Ammon's horn (tissue), 1 donor: Measurements from ENCODE around the gene UCKL1.
"Not testable (repeated sequence)": the region's sequence is repeated elsewhere in the genome, so short reads cannot be mapped to it uniquely, and the experiment has no call there.

Source experiments
- DNase-seq: peaks from one replicate; pipeline ENCODE4 v3.0.0-alpha.2; 2016; ENCODE audit warnings: low spot score

Gene UCKL1

GRCh38 chr20:63942969-63943807 is 13.0 kb downstream of the UCKL1 start:
- no peak for DNase-seq

- DNase-seq: no peak
Observed at GRCh38 chr20:63942250-63942951, 13.8 kb downstream of the UCKL1 start.

DNA sequence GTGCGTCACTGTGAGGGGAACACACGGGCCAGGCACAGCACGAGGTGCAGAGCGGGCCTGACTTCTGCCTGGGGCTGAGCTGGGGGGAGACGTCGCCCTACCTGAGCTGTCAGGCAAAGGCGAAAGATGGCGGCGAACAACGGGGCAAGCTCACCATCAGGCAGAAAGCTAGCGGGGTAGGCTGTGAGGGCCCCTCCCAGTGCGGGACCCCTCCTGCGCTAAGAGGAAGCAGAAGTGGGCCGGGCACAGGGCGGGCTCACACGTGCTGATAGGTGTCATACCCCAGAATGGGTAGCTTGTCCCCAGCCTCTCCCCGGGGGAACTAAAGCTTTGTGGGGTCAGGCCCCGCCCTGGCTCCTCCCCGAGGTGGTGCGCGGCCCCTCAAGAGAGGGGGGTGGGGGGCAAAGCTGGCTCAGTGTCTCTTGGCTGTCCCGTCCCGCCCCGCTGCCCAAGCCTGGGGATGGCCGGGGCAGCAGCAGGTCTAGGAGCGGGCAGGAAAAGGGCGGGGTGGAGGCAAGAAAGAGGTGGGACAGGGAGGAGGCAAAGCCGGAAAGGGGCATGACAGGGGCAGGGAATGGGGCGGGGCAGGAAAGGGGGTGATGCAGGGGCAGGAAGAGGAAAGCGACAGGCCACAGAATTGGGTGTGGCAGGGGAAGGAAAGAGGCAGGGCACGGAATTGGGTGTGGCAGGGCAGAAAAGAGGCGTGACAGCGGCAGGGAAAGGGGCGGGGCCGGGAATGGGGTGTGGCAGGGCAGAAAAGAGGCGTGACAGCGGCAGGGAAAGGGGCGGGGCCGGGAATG is 14.7 kb downstream of the UCKL1 start:
- no peak for DNase-seq

- DNase-seq: no peak
Observed at GRCh38 chr20:63940472-63941266, 15.5 kb downstream of the UCKL1 start.

DNA sequence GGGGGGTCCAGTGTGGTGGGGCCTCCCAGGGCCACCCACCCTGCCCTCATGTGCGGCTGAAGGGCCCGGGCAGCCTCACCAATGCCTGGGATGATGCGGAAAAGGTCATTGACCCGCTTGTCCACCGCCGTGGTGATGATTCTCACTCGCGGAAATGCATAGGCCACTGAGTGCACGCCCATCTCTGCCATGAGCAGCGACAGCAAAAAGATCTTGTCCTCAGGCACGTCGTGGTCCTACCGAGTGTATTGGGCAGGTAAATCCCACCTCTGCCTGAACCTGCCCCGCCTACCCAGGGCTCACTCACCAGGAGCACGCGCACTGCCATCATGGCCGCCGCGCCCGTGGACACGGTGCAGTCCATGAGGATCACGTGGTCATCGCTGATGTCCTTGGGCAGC is 16.1 kb downstream of the UCKL1 start:
- DNase-seq: no peak

DNA sequence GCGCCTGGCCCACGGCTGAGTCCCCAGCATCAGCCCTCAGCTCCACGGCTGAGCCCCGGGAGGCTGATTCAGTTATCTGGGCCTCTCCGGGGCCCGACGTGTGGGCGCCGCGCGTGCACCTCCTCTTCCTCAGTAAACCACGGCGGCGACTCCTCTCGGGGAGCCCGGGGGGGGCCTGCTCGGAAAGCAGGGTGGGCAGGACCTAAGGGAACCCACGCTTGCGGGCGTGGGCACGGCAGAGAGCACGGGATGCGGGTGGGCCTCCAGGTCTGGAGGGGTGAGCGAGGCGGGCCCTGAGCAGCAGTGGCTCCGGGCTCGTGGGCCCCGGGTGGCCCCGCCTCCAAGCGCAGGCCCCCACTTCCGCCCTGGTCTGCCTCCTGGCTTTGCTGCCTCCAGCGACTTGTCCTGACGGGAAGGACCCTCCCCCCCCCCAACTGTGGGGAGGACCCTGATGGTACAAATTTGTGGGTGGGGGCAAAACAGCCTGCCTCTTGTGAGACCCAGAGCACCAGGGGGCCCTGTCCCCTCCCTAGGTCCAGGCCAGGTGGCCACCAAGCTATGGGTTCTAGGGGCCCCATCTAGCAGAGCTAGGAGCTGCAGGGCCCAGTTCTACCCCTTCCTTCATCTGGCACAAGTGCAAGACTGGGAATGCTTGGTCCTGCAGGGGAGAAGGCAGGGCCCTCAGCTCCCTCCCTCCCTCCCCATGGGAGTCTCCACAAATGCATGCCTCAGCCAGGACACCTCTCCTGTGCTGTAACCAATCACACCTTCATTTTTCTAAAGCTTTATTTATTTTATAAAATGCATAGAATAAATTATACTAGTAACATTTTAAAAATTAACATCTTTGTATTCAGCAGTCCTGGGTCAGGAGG is 16.9 kb downstream of the UCKL1 start:
- no peak for DNase-seq

DNA sequence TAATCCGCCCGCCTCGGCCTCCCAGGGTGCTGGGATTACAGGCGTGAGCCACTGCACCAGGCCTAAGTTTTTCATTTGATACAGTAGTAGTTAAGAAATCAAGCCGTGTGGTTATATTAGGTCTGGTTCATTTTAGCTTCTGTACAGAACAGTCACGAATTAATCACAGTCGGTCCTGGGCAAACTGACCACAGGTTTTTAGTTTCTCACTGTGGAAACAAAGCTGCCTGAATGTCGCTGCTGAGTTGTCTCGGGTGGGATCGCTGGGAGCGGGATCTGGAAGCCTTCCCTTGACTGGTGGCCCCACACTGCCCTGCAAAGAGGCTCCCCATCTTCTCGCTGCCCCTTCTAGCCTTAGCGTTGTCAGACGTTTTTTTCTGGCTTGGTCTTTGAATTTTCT is 18.6 kb downstream of the UCKL1 start:
- no peak for DNase-seq

DNA sequence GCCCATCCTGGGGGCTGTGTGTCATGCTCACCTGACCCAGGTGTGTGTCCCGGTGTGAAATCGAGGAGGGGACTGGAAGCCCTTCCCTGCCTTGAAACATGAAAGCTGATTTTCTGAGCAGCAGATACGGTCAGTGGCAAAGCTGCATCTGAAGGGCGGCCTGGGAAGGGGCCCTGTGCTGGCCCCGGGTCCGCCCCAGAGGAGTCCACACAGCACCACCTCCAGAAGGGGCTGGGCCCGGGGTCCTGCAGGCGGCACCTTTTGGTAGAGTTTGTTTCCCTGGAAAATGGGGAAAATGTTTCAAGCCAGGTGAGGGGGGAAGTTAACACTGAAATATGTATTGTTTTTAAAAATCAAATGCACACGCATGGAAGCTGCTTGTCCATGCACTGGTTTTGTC is 20.8 kb downstream of the UCKL1 start:
- no peak for DNase-seq

- no peak for DNase-seq
Observed at GRCh38 chr20:63934271-63935068, 21.7 kb downstream of the UCKL1 start.

DNA sequence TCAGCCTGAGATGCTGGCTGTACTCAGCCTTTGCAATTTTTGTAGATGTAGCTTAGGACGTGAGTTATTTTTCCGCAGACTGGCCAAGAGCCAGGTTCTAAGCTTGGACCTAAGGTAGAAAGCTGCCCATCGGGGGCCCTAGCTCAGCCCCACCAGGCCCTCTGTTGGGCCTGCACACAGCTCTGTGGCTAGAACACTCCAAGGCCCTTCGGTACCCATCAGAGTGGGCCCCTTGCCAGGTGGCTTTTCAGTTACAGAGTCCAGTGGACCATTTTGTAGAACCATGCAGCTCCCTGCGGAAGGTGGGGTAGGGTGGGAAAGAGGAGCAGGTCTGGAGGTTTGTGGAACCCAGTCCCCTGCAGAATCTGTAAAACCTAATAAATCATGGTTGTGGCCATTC is 22.6 kb downstream of the UCKL1 start:
- DNase-seq: no peak

- DNase-seq: no peak
Observed at GRCh38 chr20:63932606-63933160, 23.5 kb downstream of the UCKL1 start.

- DNase-seq: no peak
Observed at GRCh38 chr20:63931735-63932134, 24.5 kb downstream of the UCKL1 start.

- DNase-seq: no peak
Observed at GRCh38 chr20:63930971-63931553, 25.2 kb downstream of the UCKL1 start.

- not testable (repeated sequence) for DNase-seq
Observed at GRCh38 chr20:63929473-63929883, 26.7 kb downstream of the UCKL1 start.

DNA sequence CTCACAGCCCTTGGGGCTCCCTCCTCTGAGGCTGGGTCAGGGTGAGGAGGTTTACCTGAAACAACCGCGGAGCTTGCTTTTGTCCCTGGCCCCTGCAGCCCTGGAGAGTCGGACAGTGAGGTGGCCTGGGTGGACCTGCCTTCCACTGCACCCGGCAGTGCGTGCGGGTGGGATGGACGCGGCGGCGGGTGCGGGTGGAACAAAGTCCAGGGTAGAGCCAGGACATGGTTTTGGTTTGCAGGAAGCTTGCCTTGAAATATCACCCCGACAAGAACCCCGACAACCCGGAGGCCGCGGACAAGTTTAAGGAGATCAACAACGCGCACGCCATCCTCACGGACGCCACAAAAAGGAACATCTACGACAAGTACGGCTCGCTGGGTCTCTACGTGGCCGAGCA is 27.1 kb downstream of the UCKL1 start:
- DNase-seq: no peak

DNA sequence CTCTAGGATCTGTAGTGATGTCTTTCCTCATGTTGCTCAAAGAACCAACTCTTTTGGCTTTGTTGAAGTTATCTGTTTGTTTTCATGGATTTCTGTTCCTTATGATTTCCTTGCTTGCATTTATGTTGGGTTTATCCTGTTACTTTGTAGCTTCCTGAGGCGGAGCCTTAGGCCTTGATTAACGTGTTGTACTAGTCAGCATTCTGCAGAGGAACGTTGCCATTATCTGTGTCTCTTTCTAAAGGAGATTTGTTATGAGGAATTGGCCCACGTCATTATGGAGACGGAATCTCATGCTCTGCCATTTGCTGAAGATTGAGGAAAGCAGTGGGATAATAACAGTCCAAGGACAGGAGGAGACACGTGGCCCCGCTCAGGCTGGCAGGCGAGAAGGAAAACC is 29.9 kb downstream of the UCKL1 start:
- no peak for DNase-seq

DNA sequence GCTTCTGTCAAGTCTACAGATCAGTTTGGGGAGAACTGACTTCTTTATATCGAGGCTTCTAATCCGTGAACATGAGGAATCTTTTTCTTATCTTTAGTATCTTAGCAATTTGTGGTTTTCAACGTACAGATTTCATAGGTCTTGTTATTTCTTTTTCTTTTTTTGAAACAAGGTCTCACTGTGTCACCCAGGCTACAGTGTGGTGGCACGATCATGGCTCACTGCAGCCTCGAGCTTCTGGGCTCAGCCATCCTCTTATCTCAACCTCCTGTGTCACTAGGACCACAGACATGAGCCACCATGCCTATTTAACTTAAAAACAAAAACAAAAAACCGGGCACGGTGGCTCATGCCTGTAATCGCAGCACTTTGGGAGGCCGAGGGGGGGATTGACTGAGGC is 32.0 kb downstream of the UCKL1 start:
- DNase-seq: no peak

DNA sequence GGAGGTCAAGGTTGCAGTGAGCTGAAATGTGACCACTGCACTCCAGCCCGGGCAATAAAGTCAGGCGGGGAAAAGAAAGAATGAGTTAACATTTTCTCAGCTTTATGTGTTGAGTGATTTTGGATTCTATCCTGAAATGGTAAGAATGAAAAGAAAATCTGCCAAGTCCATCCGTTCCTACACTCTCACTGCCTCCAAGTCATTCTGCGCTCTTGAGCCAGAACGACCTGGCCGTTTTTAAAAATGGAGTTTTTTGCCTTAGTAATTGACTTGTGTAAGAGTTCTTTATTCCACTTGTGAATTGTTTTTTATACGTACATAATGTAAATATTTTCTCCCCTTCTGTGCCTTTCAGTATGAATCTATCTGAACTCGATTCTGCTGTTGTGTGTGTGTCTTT is 32.6 kb downstream of the UCKL1 start:
- DNase-seq: no peak

GRCh38 chr20:63920226-63920625 is 36.0 kb downstream of the UCKL1 start:
- no peak for DNase-seq
